ENCODE measurements around the gene MALRD1.

The MALRD1 gene

DNA sequence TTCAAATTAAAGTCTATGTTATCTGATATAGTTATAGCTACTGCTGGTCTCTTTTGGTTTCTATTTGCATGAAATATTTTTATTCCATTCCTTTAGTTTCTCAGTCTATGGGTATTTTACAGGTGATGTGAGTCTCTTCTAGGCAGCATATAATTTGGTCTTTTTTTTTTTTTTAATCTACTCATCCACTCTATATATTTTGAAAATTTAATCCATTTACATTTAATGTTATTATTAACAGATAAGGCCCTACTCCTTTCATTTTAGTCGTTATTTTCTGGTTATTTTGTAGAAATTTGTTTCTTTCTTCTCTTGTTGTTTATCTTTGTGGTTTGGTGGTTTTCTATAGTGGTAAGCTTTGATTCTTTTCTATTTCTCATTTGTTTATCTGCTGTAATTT, 58.8 kb downstream of the MALRD1 start:
- in situ Hi-C loops (cut with MboI; ENCODE audit: low sequenced_read_pairs), result no loop called here

DNA sequence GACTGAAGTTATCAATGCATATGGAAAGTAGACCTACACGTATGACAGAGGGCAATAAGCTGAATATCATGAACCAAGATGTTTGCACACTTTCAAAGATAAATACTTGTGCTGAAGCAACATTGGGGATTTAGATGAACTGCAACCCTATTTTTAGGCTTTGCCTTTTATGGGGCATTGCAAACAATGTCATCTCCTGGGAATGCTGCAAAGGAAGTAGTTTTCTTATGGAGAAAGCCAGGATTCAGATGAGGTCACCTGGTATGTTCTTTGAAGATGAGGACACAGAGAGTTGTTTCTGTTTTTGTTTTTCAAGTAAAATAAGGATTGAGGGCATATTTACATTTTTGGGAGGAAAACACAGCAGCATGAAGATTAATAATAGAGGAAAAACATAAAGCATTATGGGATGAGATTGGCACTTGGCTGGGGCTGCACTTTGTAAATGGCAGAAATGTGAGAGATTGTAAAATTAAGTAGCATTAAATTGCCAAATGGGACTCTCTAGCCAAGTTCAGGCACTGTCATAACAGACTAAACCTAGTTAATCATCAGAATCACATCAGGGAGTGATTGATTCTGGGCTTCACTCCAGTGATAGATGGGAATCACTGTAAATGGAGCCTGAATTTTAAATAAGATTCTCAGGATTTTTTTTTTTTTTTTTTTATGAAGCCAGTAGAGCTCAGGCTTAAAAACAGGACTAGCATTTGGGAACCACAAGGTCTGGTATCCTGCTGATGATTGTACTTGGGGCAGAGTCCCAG, 63.1 kb downstream of the MALRD1 start:
- in situ Hi-C loops (cut with MboI; ENCODE audit: low sequenced_read_pairs), result no loop called here

- in situ Hi-C loops (cut with MboI; ENCODE audit: low sequenced_read_pairs), result no loop called here
These were observed 68.8 kb downstream of the MALRD1 start for GRCh38 chr10:19117438-19117837.

GRCh38 chr10:19119191-19119590, 70.6 kb downstream of the MALRD1 start:
- in situ Hi-C loops (cut with MboI; ENCODE audit: low sequenced_read_pairs), result no loop called here

GRCh38 chr10:19120381-19120908, 71.8 kb downstream of the MALRD1 start:
- in situ Hi-C loops (cut with MboI; ENCODE audit: low sequenced_read_pairs), result no loop called here

DNA sequence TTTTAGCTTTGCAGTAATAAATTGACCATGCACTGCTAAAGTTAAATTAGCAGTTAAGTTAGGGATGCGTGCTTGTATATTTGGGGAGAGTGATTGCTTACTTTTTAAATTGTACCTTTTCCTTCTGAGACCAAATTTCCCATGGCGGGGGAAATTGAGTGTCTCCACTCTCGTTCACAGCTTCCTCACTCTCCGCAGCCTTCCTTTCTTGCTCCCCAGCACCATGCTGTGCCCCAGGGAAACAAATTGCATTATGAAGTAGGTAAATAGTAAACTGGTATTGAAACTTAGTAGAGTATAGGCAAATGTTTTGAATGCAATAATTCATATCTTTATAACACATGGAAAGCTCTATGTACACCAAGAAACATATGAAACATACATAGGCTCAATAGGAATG, 85.4 kb downstream of the MALRD1 start:
- in situ Hi-C loops (cut with MboI; ENCODE audit: low sequenced_read_pairs), result no loop called here

DNA sequence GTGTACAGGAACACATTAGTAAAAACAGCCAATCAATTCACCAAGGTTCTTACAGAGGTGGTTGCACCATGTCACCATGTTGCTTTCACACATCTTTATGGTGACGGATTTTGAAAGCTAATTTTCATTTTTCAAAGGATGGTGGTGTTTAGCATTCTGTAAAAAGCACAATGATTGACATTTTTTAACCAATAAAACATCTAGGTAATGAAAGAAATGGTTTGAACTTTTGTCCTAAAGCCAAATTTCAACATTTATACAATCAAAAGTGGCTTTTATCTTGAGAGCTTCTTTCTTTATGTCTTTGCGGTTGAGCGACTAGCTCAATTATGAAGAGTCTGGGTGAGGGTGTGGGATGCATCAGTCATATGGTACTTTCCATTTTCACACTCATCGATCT, 94.4 kb downstream of the MALRD1 start:
- in situ Hi-C loops (cut with MboI; ENCODE audit: low sequenced_read_pairs), result no loop called here

GRCh38 chr10:19144206-19144605, 95.6 kb downstream of the MALRD1 start:
- in situ Hi-C loops (cut with MboI; ENCODE audit: low sequenced_read_pairs), result no loop called here

GRCh38 chr10:19154375-19154774, 105.8 kb downstream of the MALRD1 start:
- in situ Hi-C loops (cut with MboI; ENCODE audit: low sequenced_read_pairs), result no loop called here

GRCh38 chr10:19158358-19158757, 109.8 kb downstream of the MALRD1 start:
- in situ Hi-C loops (cut with MboI; ENCODE audit: low sequenced_read_pairs), result no loop called here

GRCh38 chr10:19158870-19159269, 110.3 kb downstream of the MALRD1 start:
- in situ Hi-C loops (cut with MboI; ENCODE audit: low sequenced_read_pairs), result no loop called here

DNA sequence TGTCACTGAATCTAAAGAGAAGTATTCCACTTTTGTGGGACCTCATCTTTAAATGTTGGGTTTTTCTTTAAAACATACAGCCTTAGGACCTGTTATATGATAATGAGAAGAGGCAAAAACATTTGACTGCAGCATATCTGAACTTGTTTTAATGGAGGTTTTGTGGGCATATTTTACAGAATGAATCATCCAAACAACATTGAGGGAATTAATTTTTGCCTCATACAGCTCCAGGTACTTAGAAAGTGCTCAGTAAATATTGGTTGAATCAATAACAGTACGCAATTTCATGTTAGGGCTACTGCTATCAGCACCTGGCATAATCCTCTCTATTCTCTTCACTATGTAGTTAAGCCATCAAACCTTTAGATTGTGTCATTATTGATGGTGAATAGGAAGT, 115.9 kb downstream of the MALRD1 start:
- in situ Hi-C loops (cut with MboI; ENCODE audit: low sequenced_read_pairs), result no loop called here

- in situ Hi-C loops (cut with MboI; ENCODE audit: low sequenced_read_pairs), result no loop called here
These were observed 120.0 kb downstream of the MALRD1 start for GRCh38 chr10:19168584-19168983.

GRCh38 chr10:19169041-19169440, 120.4 kb downstream of the MALRD1 start:
- in situ Hi-C loops (cut with MboI; ENCODE audit: low sequenced_read_pairs), result no loop called here

DNA sequence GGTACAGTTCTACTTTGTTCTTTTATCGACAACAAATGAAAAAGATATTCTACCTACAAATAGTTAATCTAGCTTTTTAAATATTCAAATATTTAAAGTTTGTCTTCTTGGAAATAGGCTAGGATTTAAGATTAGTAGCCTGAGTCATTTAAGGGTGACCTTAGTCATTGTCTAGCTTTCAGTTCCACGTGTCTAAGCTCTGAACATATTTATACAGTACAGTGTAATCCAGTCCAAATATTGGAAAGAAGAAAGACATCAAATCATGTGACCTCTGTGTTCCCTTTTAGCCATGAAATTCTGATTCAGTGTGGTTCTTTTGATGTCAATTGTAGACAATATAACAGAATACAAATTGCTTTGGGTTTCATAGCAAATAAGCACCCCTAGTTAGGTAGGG, 121.1 kb downstream of the MALRD1 start:
- in situ Hi-C loops (cut with MboI; ENCODE audit: low sequenced_read_pairs), result no loop called here

GRCh38 chr10:19178675-19179074, 130.1 kb downstream of the MALRD1 start:
- in situ Hi-C loops (cut with MboI; ENCODE audit: low sequenced_read_pairs), result no loop called here

- in situ Hi-C loops (cut with MboI; ENCODE audit: low sequenced_read_pairs), result no loop called here
These were observed 136.3 kb downstream of the MALRD1 start for GRCh38 chr10:19184891-19185290.

- in situ Hi-C loops (cut with MboI; ENCODE audit: low sequenced_read_pairs), result no loop called here
These were observed 146.3 kb downstream of the MALRD1 start for GRCh38 chr10:19194866-19195265.

GRCh38 chr10:19195698-19196097, 147.1 kb downstream of the MALRD1 start:
- in situ Hi-C loops (cut with MboI; ENCODE audit: low sequenced_read_pairs), result no loop called here

DNA sequence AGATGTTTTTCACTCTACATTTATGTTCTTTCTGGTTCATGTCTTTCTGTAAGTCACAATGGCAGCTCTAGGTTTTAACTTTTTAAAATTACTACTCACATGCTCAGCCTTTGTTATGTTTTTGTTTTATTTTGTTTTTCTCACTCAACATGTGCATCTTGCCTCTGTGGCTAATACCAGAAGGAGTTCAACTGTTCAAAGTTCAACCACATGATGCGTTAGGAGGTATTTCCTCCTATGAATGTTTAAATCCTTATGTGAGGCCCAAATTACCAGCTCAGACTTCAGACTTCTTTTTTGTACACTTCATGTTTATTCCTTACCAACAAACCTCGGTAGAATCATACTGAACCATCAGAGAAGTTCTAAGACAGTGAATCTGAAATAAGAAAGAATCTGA, 151.6 kb downstream of the MALRD1 start:
- in situ Hi-C loops (cut with MboI; ENCODE audit: low sequenced_read_pairs), result no loop called here

GRCh38 chr10:19204246-19204917, 155.8 kb downstream of the MALRD1 start:
- in situ Hi-C loops (cut with MboI; ENCODE audit: low sequenced_read_pairs), result no loop called here

DNA sequence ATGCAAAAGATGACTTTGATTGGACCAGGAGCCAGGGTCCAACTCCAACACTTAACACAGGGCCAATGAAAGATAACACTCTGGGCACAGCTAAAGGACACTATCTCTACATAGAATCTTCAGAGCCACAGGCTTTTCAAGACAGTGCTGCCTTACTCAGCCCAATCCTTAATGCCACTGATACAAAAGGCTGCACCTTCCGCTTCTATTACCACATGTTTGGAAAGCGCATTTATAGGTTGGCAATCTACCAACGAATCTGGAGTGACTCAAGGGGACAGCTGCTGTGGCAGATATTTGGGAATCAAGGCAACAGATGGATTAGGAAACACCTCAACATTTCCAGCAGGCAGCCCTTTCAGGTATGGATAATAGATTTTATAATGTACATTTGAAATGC, 160.7 kb downstream of the MALRD1 start:
- in situ Hi-C loops (cut with MboI; ENCODE audit: low sequenced_read_pairs), result no loop called here

All from HL-60/S4 (cell line).